Osteocyte (in vitro differentiated cells): ENCODE measurements around the gene ONECUT3. TPM values are rescaled to one million over a fixed set of nuclear protein-coding genes. Genes with fewer than 3 reads are reported as not detected.

Experiments used
- DNase-seq: peaks from one replicate; pipeline ENCODE4 v3.0.0; 2021; ENCODE audit warnings: mixed read lengths; ENCODE audit not compliant: unreplicated experiment; ENCODE audit errors: extremely low spot score
- H3K27ac Mint-ChIP-seq: one replicate; pipeline ENCODE4 v1.8.0; 2021; ENCODE audit warnings: mild to moderate bottlenecking, mixed read lengths; ENCODE audit not compliant: unreplicated experiment
- H3K27me3 Mint-ChIP-seq: one replicate; pipeline ENCODE4 v1.8.0; 2021; ENCODE audit warnings: mixed read lengths; ENCODE audit not compliant: unreplicated experiment
- H3K36me3 Mint-ChIP-seq: one replicate; pipeline ENCODE4 v1.8.0; 2021; ENCODE audit warnings: mixed read lengths; ENCODE audit not compliant: unreplicated experiment
- H3K4me1 Mint-ChIP-seq: one replicate; pipeline ENCODE4 v1.8.0; 2021; ENCODE audit warnings: mixed read lengths; ENCODE audit not compliant: unreplicated experiment
- H3K4me3 Mint-ChIP-seq: one replicate; pipeline ENCODE4 v1.8.0; 2021; ENCODE audit warnings: mild to moderate bottlenecking, moderate library complexity, mixed read lengths; ENCODE audit not compliant: unreplicated experiment
- H3K9me3 Mint-ChIP-seq: one replicate; pipeline ENCODE4 v1.8.0; 2021; ENCODE audit warnings: mixed read lengths; ENCODE audit not compliant: unreplicated experiment
- CTCF ChIP-seq: fragments of 200-600 bp; sonication (generic); IDR thresholded peaks from 2 replicates; pipeline ENCODE4 v1.5.0; 2021; ENCODE audit warnings: antibody characterized with exemption, mild to moderate bottlenecking, moderate library complexity
- total RNA-seq: library from RNA; stranded (reverse); gene quantifications from 2 replicates; pipeline ENCODE4 v1.2.1, GENCODE V29; 2021

The ONECUT3 gene
- total RNA-seq, 1 donor from 2014 or later, result not detected

- DNase-seq, result no peak
- H3K36me3 Mint-ChIP-seq, result no peaks in the 10 kb centered on the region
- no peaks in the 10 kb centered on the region for H3K9me3 Mint-ChIP-seq
- peaks cover 10% of the 10 kb centered on the region for H3K27me3 Mint-ChIP-seq
- no peak for TF ChIP-seq CTCF
- no peak overlapping the region for H3K27ac Mint-ChIP-seq
- peaks cover 3% of the 10 kb centered on the region for H3K4me1 Mint-ChIP-seq
- H3K4me3 Mint-ChIP-seq, result no peak overlapping the region
These were observed 33.4 kb downstream of the ONECUT3 start for GRCh38 chr19:1786668-1787067.

- Mint-ChIP-seq H3K27me3 (peaks cover 10% of the 10 kb centered on the region), H3K27ac (no peak overlapping the region), H3K4me1 (peaks cover 3% of the 10 kb centered on the region), H3K36me3 (no peaks in the 10 kb centered on the region), H3K9me3 (no peaks in the 10 kb centered on the region), H3K4me3 (no peak overlapping the region)
- DNase-seq, result no peak
- no peak for TF ChIP-seq CTCF
These were observed 33.8 kb downstream of the ONECUT3 start for GRCh38 chr19:1787116-1787515.

- DNase-seq, result no peak
- H3K27ac Mint-ChIP-seq, result no peak overlapping the region
- no peak overlapping the region for H3K4me3 Mint-ChIP-seq
- H3K36me3 Mint-ChIP-seq, result no peaks in the 10 kb centered on the region
- H3K4me1 Mint-ChIP-seq, result peaks cover 3% of the 10 kb centered on the region
- no peak for TF ChIP-seq CTCF
- H3K27me3 Mint-ChIP-seq, result peaks cover 5% of the 10 kb centered on the region
- H3K9me3 Mint-ChIP-seq, result no peaks in the 10 kb centered on the region
These were observed 36.1 kb downstream of the ONECUT3 start for GRCh38 chr19:1789261-1790041.

GRCh38 chr19:1790054-1790792, 36.9 kb downstream of the ONECUT3 start:
- Mint-ChIP-seq H3K4me3 (no peak overlapping the region), H3K9me3 (no peaks in the 10 kb centered on the region), H3K36me3 (no peaks in the 10 kb centered on the region), H3K27ac (no peak overlapping the region), H3K4me1 (peaks cover 3% of the 10 kb centered on the region), H3K27me3 (peaks cover 3% of the 10 kb centered on the region)
- no peak for DNase-seq
- no peak for TF ChIP-seq CTCF

- Mint-ChIP-seq H3K27me3 (no peaks in the 10 kb centered on the region), H3K4me3 (no peak overlapping the region), H3K9me3 (no peaks in the 10 kb centered on the region), H3K36me3 (no peaks in the 10 kb centered on the region), H3K27ac (no peak overlapping the region), H3K4me1 (peaks cover 3% of the 10 kb centered on the region)
- no peak for TF ChIP-seq CTCF
- DNase-seq, result no peak
These were observed 38.6 kb downstream of the ONECUT3 start for GRCh38 chr19:1791879-1792278.
